ENCODE measurements around the gene DHRSX.

GRCh38 chrX:2464677-2465166 is 36.1 kb downstream of the DHRSX start:
- TF ChIP-seq POLR2A (IDR thresholded peaks at IDR 0.05) (no peak), CTCF (IDR thresholded peaks at IDR 0.05) (no peak), POLR2AphosphoS5 (IDR thresholded peaks at IDR 0.05) (no peak)

Data from breast epithelium (tissue), 3 donors.